PC-3 (cell line): ENCODE measurements around the gene WDR45. TPM values are rescaled to one million over a fixed set of nuclear protein-coding genes. Genes with fewer than 3 reads are reported as not detected.

Experiments used
- ATAC-seq: fragments of 200-7000 bp; cut with Tn5 transposase; 2 replicates; pipeline ENCODE4 v1.9.1; 2020; ENCODE audit warnings: mild to moderate bottlenecking, moderate library complexity
- BruUV-seq: library from RNA; stranded (reverse); fragments of 400-500 nt; replicated peaks from 2 replicates; lab custom pipeline; 2021; lab: Mats Ljungman, UMichigan
- CTCF ChIA-PET: fragments of 300-600 bp; sonication (Branson Sonifier 250); formaldehyde crosslinking; loops from one replicate; lab custom pipeline; 2022; ENCODE audit warnings: antibody characterized with exemption; lab: Charles Lee
- POLR2A ChIA-PET: fragments of 300-600 bp; sonication (Branson Sonifier 250); formaldehyde crosslinking; loops from one replicate; lab custom pipeline; 2022; ENCODE audit warnings: antibody characterized with exemption; ENCODE audit not compliant: unreplicated experiment; lab: Charles Lee
- DNase-seq: peaks from one replicate; pipeline ENCODE4 v3.0.0-alpha.2; 2015
- H2AFZ ChIP-seq: fragments of 300-600 bp; sonication (generic); 2 replicates; pipeline ENCODE4 v1.6.0; 2016; ENCODE audit warnings: antibody characterized with exemption, low read length
- H3F3A ChIP-seq: fragments of 300-600 bp; sonication (generic); one replicate; pipeline ENCODE4 v1.6.0; 2017; ENCODE audit warnings: antibody characterized with exemption, low read length, control low read depth, mild to moderate bottlenecking; ENCODE audit not compliant: unreplicated experiment
- H3K27ac ChIP-seq: fragments of 300-600 bp; sonication (generic); 2 replicates; pipeline ENCODE4 v1.5.1; 2016; ENCODE audit warnings: mild to moderate bottlenecking, low read length
- H3K27me3 ChIP-seq: fragments of 300-600 bp; sonication (generic); 2 replicates; pipeline ENCODE4 v1.6.1; 2016; ENCODE audit warnings: low read length, mixed read lengths
- H3K36me3 ChIP-seq: fragments of 300-600 bp; sonication (generic); 2 replicates; pipeline ENCODE4 v1.6.1; 2016; ENCODE audit warnings: low read depth, mixed run types, low read length, mixed read lengths
- H3K4me1 ChIP-seq: fragments of 300-600 bp; sonication (generic); 2 replicates; pipeline ENCODE4 v1.5.1; 2016; ENCODE audit warnings: low read length; ENCODE audit not compliant: insufficient read depth
- H3K4me2 ChIP-seq: fragments of 300-600 bp; sonication (generic); 2 replicates; pipeline ENCODE4 v1.6.0; 2016; ENCODE audit warnings: low read length
- H3K4me3 ChIP-seq: fragments of 300-600 bp; sonication (generic); 2 replicates; pipeline ENCODE4 v1.5.1; 2016; ENCODE audit warnings: mild to moderate bottlenecking, low read length, mixed read lengths
- H3K79me2 ChIP-seq: fragments of 300-600 bp; sonication (generic); 2 replicates; pipeline ENCODE4 v1.6.1; 2017; ENCODE audit warnings: low read length, mixed read lengths
- H3K9ac ChIP-seq: fragments of 300-600 bp; sonication (generic); 2 replicates; pipeline ENCODE4 v1.6.0; 2016; ENCODE audit warnings: mild to moderate bottlenecking, low read length
- H3K9me2 ChIP-seq: fragments of 300-600 bp; sonication (generic); replicated peaks from 2 replicates; pipeline ENCODE4 v1.6.1; 2016; ENCODE audit warnings: mixed run types, low read length, mixed read lengths
- H3K9me3 ChIP-seq: fragments of 300-600 bp; sonication (generic); 2 replicates; pipeline ENCODE4 v1.6.1; 2016; ENCODE audit warnings: low read length, mixed read lengths
- H4K20me1 ChIP-seq: fragments of 300-600 bp; sonication (generic); 2 replicates; pipeline ENCODE4 v1.6.1; 2016; ENCODE audit warnings: low read length, mixed read lengths
- EZH2 ChIP-seq: fragments of 300-600 bp; sonication (generic); IDR thresholded peaks from one replicate; pipeline ENCODE4 v1.6.1; 2017; ENCODE audit warnings: antibody characterized with exemption, mild to moderate bottlenecking, low read length; ENCODE audit not compliant: unreplicated experiment
- EZH2phosphoT487 ChIP-seq: fragments of 300-600 bp; sonication (generic); IDR thresholded peaks from 2 replicates; pipeline ENCODE4 v1.6.1; 2018; ENCODE audit warnings: mild to moderate bottlenecking, antibody characterized with exemption, low read length, borderline replicate concordance
- intact Hi-C: fragments of 100-400 bp; cut with micrococcal nuclease; formaldehyde crosslinking; loops from 2 replicates; pipeline ENCODE4 v1.9.0; 2023
- total RNA-seq: library from RNA; depleted of rRNA; stranded (reverse); fragments of >200 nt; gene quantifications from 2 replicates; pipeline ENCODE4 v1.2.3, GENCODE V29; 2014
- TF ChIP-seq, protein P1 (sequence below): fragments of 300-600 bp; sonication (generic); conservative IDR thresholded peaks from 2 replicates; pipeline ENCODE4 v1.5.1; 2017; ENCODE audit warnings: antibody characterized with exemption, low read depth, mild to moderate bottlenecking, low read length

The WDR45 gene
- total RNA-seq, 1 experiment from 2014 or later = 27.2 TPM

DNA sequence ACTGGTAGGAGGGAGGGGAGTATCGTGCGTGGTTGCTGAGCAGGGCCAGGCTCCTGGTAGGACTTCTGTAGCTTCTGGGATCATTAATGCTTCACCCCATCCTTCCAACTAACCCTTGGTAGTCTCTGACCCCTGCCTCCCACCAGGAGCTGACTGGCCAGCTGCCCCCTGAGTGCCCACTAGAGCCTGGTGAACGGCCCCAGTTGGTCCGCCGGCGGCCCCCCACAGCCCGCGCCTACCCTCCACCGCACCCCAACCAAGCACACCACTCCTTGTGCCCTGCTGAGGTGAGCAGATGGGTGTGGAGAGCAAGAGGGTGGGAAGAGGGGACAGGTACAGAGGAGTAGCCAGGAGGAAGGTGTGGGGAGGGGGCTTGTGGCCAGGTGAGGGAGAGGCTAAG, 16.0 kb downstream of the WDR45 start:
- no peak overlapping the region for H3K9ac ChIP-seq
- DNase-seq = no peak
- H3K27me3 ChIP-seq = no peaks in the 10 kb centered on the region
- H4K20me1 ChIP-seq = no peaks in the 10 kb centered on the region
- no peak overlapping the region for H3K4me2 ChIP-seq
- CTCF ChIA-PET = no interaction called here
- H3K36me3 ChIP-seq = no peaks in the 10 kb centered on the region
- intact Hi-C loops = no loop called here
- H2AFZ ChIP-seq = no peak overlapping the region
- POLR2A ChIA-PET = no interaction called here
- no peaks in the 10 kb centered on the region for H3K9me2 ChIP-seq
- H3K9me3 ChIP-seq = no peaks in the 10 kb centered on the region
- no peak for ATAC-seq
- 0 out of 2 replicates have a peak, but pooled peaks cover 4% of the 10 kb centered on the region for H3K4me1 ChIP-seq
- no peak overlapping the region for H3K27ac ChIP-seq
- no TSS peak for BruUV-seq
- peaks cover 18% of the 10 kb centered on the region for H3K79me2 ChIP-seq
- no peak overlapping the region for H3K4me3 ChIP-seq
- no peak for TF ChIP-seq EZH2
- TF ChIP-seq, protein P1, sequence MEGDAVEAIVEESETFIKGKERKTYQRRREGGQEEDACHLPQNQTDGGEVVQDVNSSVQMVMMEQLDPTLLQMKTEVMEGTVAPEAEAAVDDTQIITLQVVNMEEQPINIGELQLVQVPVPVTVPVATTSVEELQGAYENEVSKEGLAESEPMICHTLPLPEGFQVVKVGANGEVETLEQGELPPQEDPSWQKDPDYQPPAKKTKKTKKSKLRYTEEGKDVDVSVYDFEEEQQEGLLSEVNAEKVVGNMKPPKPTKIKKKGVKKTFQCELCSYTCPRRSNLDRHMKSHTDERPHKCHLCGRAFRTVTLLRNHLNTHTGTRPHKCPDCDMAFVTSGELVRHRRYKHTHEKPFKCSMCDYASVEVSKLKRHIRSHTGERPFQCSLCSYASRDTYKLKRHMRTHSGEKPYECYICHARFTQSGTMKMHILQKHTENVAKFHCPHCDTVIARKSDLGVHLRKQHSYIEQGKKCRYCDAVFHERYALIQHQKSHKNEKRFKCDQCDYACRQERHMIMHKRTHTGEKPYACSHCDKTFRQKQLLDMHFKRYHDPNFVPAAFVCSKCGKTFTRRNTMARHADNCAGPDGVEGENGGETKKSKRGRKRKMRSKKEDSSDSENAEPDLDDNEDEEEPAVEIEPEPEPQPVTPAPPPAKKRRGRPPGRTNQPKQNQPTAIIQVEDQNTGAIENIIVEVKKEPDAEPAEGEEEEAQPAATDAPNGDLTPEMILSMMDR = no peak
- no peak for TF ChIP-seq EZH2phosphoT487
- H3F3A ChIP-seq = no peaks in the 10 kb centered on the region

- H3K9me3 ChIP-seq = no peaks in the 10 kb centered on the region
- intact Hi-C loops = no loop called here
- no peaks in the 10 kb centered on the region for H3K9me2 ChIP-seq
- H3F3A ChIP-seq = no peaks in the 10 kb centered on the region
- H2AFZ ChIP-seq = no peak overlapping the region
- H4K20me1 ChIP-seq = no peaks in the 10 kb centered on the region
- no peaks in the 10 kb centered on the region for H3K36me3 ChIP-seq
- ATAC-seq = no peak
- H3K79me2 ChIP-seq = peaks cover 18% of the 10 kb centered on the region
- H3K4me1 ChIP-seq = 0 out of 2 replicates have a peak, but pooled peaks cover 4% of the 10 kb centered on the region
- H3K4me2 ChIP-seq = no peak overlapping the region
- H3K27me3 ChIP-seq = no peaks in the 10 kb centered on the region
- no TSS peak for BruUV-seq
- POLR2A ChIA-PET = no interaction called here
- TF ChIP-seq EZH2 (no peak), EZH2phosphoT487 (no peak)
- TF ChIP-seq, protein P1 = no peak
- H3K4me3 ChIP-seq = no peak overlapping the region
- H3K27ac ChIP-seq = no peak overlapping the region
- CTCF ChIA-PET = no interaction called here
- H3K9ac ChIP-seq = no peak overlapping the region
- no peak for DNase-seq
These were observed 17.8 kb downstream of the WDR45 start for GRCh38 chrX:49061916-49062315.

GRCh38 chrX:49061490-49061889, 18.2 kb downstream of the WDR45 start:
- Histone ChIP-seq H3K4me3 (no peak overlapping the region), H3K9me3 (no peaks in the 10 kb centered on the region)
- BruUV-seq = no TSS peak

More at GRCh38 chrX:49061490-49061889, 18.2 kb downstream of the WDR45 start:
- Histone ChIP-seq H3K9me2 (no peaks in the 10 kb centered on the region), H3K27ac (no peak overlapping the region), H3F3A (no peaks in the 10 kb centered on the region), H3K9ac (no peak overlapping the region), H4K20me1 (no peaks in the 10 kb centered on the region), H3K79me2 (peaks cover 18% of the 10 kb centered on the region), H3K36me3 (no peaks in the 10 kb centered on the region), H2AFZ (no peak overlapping the region), H3K27me3 (no peaks in the 10 kb centered on the region), H3K4me2 (no peak overlapping the region), H3K4me1 (0 out of 2 replicates have a peak, but pooled peaks cover 4% of the 10 kb centered on the region)
- intact Hi-C loops = no loop called here
- DNase-seq (no peak), ATAC-seq (no peak)
- no peak for TF ChIP-seq EZH2
- TF ChIP-seq, protein P1 = no peak
- TF ChIP-seq EZH2phosphoT487 = no peak
- POLR2A ChIA-PET = no interaction called here
- CTCF ChIA-PET = no interaction called here
